AG09309 (cell line): ENCODE results near the gene BEST4.

Experiments
- DNase-seq: peaks from one replicate; pipeline ENCODE4 v3.0.0-alpha.2; 2010; ENCODE audit warnings: low read depth
- H3K4me3 ChIP-seq: 2 replicates; pipeline ENCODE4 v1.5.1; 2011; ENCODE audit warnings: mild to moderate bottlenecking, low read depth, low read length, moderate library complexity; ENCODE audit not compliant: control insufficient read depth
- TF ChIP-seq, protein P1 (sequence below): IDR thresholded peaks from 2 replicates; pipeline ENCODE4 v1.5.1; 2011; ENCODE audit warnings: mild to moderate bottlenecking, low read depth, low read length, inconsistent platforms; ENCODE audit not compliant: insufficient read depth, control insufficient read depth; ENCODE audit errors: missing control alignments

Gene BEST4

DNA sequence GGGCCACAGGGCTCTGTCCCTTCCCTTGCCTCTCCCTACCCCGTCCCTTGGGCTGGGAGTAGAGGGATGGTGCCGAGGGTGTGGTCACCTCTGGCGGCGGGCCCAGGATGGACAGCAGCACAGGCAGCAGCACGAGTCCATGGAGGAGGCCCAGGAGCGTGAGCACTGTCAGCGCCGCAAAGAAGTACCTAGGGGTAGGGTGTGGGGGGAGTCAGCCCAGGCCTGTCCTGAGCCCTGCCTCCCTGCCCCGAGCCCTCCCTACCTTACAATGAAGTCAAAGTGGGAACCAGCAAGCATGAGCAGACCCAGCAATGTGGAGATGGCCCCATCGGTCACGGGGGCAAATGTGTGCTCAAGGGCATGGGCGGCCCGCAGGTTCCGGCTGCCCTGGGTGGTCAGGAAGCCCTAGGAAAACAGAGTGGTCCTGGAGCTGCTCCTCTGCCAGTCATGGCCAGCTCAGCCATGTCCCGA is 35.0 kb upstream of the BEST4 start:
- DNase-seq = no peak
- TF ChIP-seq, protein P1, sequence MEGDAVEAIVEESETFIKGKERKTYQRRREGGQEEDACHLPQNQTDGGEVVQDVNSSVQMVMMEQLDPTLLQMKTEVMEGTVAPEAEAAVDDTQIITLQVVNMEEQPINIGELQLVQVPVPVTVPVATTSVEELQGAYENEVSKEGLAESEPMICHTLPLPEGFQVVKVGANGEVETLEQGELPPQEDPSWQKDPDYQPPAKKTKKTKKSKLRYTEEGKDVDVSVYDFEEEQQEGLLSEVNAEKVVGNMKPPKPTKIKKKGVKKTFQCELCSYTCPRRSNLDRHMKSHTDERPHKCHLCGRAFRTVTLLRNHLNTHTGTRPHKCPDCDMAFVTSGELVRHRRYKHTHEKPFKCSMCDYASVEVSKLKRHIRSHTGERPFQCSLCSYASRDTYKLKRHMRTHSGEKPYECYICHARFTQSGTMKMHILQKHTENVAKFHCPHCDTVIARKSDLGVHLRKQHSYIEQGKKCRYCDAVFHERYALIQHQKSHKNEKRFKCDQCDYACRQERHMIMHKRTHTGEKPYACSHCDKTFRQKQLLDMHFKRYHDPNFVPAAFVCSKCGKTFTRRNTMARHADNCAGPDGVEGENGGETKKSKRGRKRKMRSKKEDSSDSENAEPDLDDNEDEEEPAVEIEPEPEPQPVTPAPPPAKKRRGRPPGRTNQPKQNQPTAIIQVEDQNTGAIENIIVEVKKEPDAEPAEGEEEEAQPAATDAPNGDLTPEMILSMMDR = no peak
- H3K4me3 ChIP-seq = no peak overlapping the region

DNA sequence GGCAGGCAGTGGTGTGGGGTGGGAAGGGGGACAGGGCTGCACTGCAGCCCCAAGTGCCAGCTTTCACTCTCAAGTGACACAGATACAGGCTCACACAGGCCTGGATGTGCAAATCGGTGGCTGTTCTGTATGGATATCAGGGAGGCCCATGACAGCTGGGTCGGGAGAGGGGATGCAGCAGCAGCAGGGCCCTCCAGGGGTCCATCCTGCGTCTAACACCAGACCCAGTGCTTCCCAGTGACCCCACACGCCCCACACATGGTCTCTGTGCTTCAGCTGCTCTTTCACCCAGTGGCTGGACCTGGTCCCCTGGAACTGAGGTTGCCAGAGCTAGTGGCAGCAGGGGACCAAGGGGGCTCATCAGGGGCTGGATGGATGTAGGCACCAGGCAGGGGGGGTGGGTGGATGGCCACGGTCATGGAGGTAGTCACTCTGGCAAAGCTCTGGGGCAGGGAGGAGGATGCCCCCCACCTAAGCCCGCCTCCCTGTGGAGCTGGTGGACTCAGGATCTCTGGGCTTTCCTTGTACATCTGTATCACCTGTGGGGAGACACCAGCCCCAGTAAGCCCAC is 34.2 kb upstream of the BEST4 start:
- H3K4me3 ChIP-seq = no peak overlapping the region
- TF ChIP-seq, protein P1 = no peak
- DNase-seq = no peak

DNA sequence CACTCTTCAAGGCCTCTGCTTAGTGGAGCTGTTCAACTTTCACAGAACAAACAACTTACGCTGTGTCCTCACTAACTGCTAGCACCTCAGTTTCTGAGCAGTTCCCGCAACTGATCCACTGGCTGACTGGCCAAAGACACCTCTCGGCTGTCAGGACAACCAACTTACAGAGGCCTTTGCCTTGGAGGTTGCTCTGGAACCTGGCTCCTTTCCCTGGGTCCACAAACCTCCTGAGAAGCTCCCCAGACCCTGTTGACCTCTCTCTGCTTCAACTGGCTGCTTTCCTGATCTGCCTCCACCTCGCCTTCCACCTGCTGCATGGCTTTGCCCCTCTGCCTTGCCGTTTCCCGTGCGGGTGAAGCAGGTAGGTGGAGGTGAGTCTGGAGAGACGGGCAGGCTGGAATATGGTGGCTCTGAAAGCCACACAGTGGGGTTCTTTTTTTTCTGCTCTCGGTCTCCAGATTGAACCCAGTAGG is 33.3 kb upstream of the BEST4 start:
- no peak overlapping the region for H3K4me3 ChIP-seq
- TF ChIP-seq, protein P1 = no peak

DNA sequence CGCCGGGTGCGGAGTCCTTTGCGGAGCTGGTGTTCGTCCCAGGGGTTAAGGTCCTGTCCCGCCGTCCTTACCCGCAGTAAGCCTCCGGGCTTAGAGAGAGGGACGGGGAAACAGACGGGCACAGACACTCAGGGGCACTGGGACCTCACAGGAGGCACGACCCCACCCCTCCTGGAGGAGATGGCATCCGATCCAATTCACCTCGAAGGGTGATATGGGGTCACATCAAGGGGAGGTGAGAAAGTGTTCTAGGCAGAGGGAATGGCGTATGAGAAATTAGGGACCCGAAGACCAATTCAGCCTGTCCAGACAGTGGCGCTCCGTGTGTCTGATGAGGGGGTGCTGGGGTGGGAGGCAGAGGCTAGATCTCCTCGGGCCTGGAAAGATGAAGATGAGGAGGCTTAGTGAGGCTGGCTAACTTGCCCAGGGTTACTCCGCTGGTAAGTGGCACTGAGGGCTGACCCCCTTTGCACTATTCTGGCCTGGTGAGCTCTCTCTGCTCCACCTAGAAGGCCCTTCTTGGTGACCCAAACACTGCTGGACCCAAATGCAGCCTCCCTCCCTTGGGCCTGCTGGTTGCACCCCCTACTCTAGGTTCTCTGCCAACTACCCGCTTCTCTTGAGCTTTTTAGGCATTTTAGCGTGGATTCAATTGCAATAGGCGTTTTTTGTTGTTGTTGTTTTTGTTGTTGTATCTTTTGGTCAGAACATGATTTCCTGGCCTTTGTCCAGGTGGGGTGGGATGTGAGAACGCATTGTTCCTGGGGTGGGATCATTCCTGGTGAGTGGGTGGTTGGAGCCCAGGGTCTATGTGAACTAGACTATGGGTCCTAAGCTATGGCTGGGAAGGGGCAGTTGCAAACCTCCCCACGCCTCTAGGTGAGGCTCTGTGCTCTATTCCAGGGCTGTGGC is 32.6 kb upstream of the BEST4 start:
- no peak for DNase-seq
- H3K4me3 ChIP-seq = peak overlapping the region; percentile 34
- TF ChIP-seq, protein P1 = no peak

More for the DNA sequence above, 33.3 kb upstream of the BEST4 start:
- no peak for DNase-seq

DNA sequence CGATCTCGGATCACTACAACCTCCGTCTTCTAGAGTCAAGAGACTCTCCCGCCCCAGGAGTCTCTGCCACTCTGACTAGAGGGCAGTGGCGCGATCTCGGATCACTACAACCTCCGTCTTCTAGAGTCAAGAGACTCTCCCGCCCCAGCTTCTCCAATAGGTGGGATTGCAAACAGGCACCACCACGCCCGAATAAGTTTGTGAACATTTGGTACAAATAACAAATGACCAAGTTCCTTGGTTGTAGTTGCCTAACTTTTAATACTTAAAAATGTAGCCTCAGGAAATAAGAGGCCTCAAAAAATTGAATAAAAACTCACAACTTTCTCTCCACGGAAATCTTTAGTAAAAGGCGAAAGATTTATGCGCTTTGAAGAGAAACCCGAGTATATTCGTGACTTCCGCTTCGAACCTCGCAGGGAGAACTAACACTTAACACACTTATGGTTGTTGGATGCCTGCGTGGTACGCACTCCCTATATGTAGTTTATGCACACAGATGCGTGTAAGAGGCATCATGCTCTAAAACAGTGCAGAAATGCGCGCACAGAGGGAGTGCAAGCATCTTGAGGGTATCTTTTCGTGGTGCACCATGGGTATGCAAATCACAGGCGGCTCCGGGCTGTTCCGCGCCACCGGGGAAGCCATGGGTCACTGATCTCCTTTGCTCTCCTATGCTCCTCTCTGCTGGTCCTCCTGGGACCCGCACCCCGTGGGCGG is 31.8 kb upstream of the BEST4 start:
- no peak for DNase-seq

DNA sequence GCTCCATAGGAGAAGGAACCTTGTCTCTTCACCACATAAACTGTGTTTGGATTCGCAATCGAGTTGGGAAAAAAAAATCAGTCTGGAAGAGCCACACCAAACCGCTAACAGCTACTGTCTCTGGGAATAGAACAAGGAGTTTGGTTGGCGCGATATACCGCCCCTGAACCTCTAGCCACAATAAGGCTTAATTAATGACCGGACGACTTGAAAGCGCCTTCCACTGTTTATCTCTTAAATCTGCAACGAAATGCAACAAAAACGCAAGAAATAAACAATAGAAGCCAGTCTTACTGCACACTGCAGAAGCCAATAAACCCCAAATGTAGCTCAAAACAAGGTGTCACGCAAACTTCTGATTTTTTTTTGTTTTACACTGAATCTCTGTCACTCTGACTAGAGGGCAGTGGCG is 31.2 kb upstream of the BEST4 start:
- DNase-seq = no peak
- TF ChIP-seq, protein P1 = no peak

More for the DNA sequence above, 31.8 kb upstream of the BEST4 start:
- TF ChIP-seq, protein P1 = peak; percentile 4
- H3K4me3 ChIP-seq = peak overlapping the region; percentile 34

More for the DNA sequence above, 31.2 kb upstream of the BEST4 start:
- H3K4me3 ChIP-seq = peak overlapping the region; percentile 19
